K562 (cell line): ENCODE measurements around the gene TEAD3. TPM values are rescaled to one million over a fixed set of nuclear protein-coding genes. Genes with fewer than 3 reads are reported as not detected.

ENCODE experiments used
- ATAC-seq: fragments of 200-7000 bp; cut with Tn5 transposase; 3 replicates; pipeline ENCODE4 v1.9.1; 2020; ENCODE audit warnings: moderate library complexity
- BruUV-seq: library from RNA; stranded (reverse); fragments of 400-500 nt; replicated peaks from 2 replicates; lab custom pipeline; 2021; lab: Mats Ljungman, UMichigan
- CTCF ChIA-PET: fragments of 300-600 bp; formaldehyde crosslinking; extraction: SDS; loops from one replicate; lab custom pipeline; 2021; ENCODE audit warnings: low intra/inter-chr PET ratio; lab: Yijun Ruan, JAX
- POLR2A ChIA-PET: fragments of 300-600, 350-650 bp; sonication (Branson Sonifier 250); formaldehyde crosslinking; extraction: SDS; loops from one replicate; lab custom pipeline; 2021; ENCODE audit warnings: antibody characterized with exemption, inconsistent platforms; lab: Yijun Ruan, JAX
- DNase-seq, 4 experiments: peaks; one replicate each; pipeline versions ENCODE4 v3.0.0 to v3.0.0-alpha.2; 2011 to 2018; ENCODE audit warnings: low spot score in 3 of 4, mixed read lengths in 3 of 4; ENCODE audit errors: extremely low read depth in 1 of 4
- FAIRE-seq: peaks from 2 replicates; lab custom pipeline; 2011; peaks lifted over from hg19 to GRCh38; lab: Jason Lieb, UNC
- H2AFZ ChIP-seq: 2 replicates; pipeline ENCODE4 v1.6.0; 2011; ENCODE audit warnings: low read depth, low read length, control low read depth, inconsistent platforms
- H3K27ac ChIP-seq: fragments of 200-600 bp; 3 replicates; pipeline ENCODE4 v1.8.0; 2011; ENCODE audit warnings: low read depth, mild to moderate bottlenecking, control low read depth, inconsistent platforms, low read length, moderate library complexity, mixed read lengths; ENCODE audit errors: extremely low read depth
- H3K27me3 ChIP-seq, 2 experiments: fragments of 300-600 bp in 1 of 2; 2 replicates in 1 of 2; 3 replicates in 1 of 2; pipeline versions ENCODE4 v1.6.0 to v1.8.0; 2011; ENCODE audit warnings: inconsistent platforms in 2 of 2, low read length in 2 of 2, mild to moderate bottlenecking in 1 of 2, mixed read lengths in 1 of 2, moderate library complexity in 1 of 2; ENCODE audit not compliant: control insufficient read depth in 2 of 2, insufficient read depth in 2 of 2
- H3K36me3 ChIP-seq: fragments of 300-600 bp; 3 replicates; pipeline ENCODE4 v1.8.0; 2011; ENCODE audit warnings: mild to moderate bottlenecking, low read length, inconsistent platforms; ENCODE audit not compliant: control insufficient read depth, insufficient read depth
- H3K4me1 ChIP-seq, 2 experiments: fragments of 200-600 bp in 1 of 2; replicated peaks in 1 of 2; 2 replicates in 1 of 2; 3 replicates in 1 of 2; pipeline versions ENCODE4 v1.5.1 to v1.8.0; 2011; ENCODE audit warnings: inconsistent platforms in 2 of 2, low read length in 2 of 2, mild to moderate bottlenecking in 1 of 2, mixed read lengths in 1 of 2, moderate library complexity in 1 of 2; ENCODE audit not compliant: control insufficient read depth in 2 of 2, insufficient read depth in 2 of 2
- H3K4me2 ChIP-seq: 2 replicates; pipeline ENCODE4 v1.6.1; 2011; ENCODE audit warnings: low read length, control low read depth, inconsistent platforms, mixed read lengths; ENCODE audit not compliant: insufficient read depth
- H3K4me3 ChIP-seq: fragments of 200-600 bp; sonication (generic), shearing (Covaris generic); 2 replicates; pipeline ENCODE4 v1.5.1; 2016; ENCODE audit warnings: control low read depth, inconsistent platforms
- H3K79me2 ChIP-seq: fragments of 200-600 bp; 3 replicates; pipeline ENCODE4 v1.8.0; 2011; ENCODE audit warnings: low read length, inconsistent platforms; ENCODE audit not compliant: control insufficient read depth, insufficient read depth
- H3K9ac ChIP-seq, 2 experiments: 2 replicates each; pipeline versions ENCODE4 v1.6.0 to v1.6.1; 2011; ENCODE audit warnings: low read depth in 2 of 2, low read length in 2 of 2, control low read depth in 1 of 2, inconsistent platforms in 1 of 2, mild to moderate bottlenecking in 1 of 2, mixed read lengths in 1 of 2; ENCODE audit not compliant: insufficient read depth in 1 of 2
- H3K9me1 ChIP-seq: one replicate; pipeline ENCODE4 v1.6.0; 2011; ENCODE audit warnings: inconsistent platforms, mild to moderate bottlenecking, low read length, moderate library complexity; ENCODE audit not compliant: control insufficient read depth, insufficient read depth
- H3K9me3 ChIP-seq: replicated peaks from 2 replicates; pipeline ENCODE4 v1.5.1; 2011; ENCODE audit warnings: low read depth, low read length, inconsistent platforms; ENCODE audit not compliant: control insufficient read depth, insufficient read depth
- H4K20me1 ChIP-seq: replicated peaks from 2 replicates; pipeline ENCODE4 v1.6.1; 2011; ENCODE audit warnings: low read length, inconsistent platforms, mixed read lengths; ENCODE audit not compliant: control insufficient read depth, insufficient read depth
- CEBPB ChIP-seq: fragments of 450-650 bp; IDR thresholded peaks from 2 replicates; pipeline ENCODE4 v1.6.1; 2016; ENCODE audit warnings: missing genetic modification characterization, missing compliant biosample characterization
- DACH1 ChIP-seq: fragments of 450-650 bp; IDR thresholded peaks from 2 replicates; pipeline ENCODE4 v1.6.1; 2018; ENCODE audit not compliant: partially characterized antibody
- ILF3 ChIP-seq: fragments of 450-650 bp; IDR thresholded peaks from 2 replicates; pipeline ENCODE4 v1.6.1; 2018; ENCODE audit warnings: antibody characterized with exemption, mild to moderate bottlenecking, moderate library complexity, borderline replicate concordance
- KLF6 ChIP-seq: fragments of 250-450 bp; sonication (Bioruptor Pico); IDR thresholded peaks from 2 replicates; pipeline ENCODE4 v1.4.0; 2020; ENCODE audit warnings: mild to moderate bottlenecking, moderate library complexity, borderline replicate concordance
- NELFE ChIP-seq: IDR thresholded peaks from 2 replicates; pipeline ENCODE4 v1.6.1; 2011; ENCODE audit warnings: mild to moderate bottlenecking; ENCODE audit not compliant: insufficient read depth, insufficient read length
- PKNOX1 ChIP-seq: fragments of 450-650 bp; IDR thresholded peaks from 2 replicates; pipeline ENCODE4 v1.6.1; 2016
- WGBS: fragments of 100-300 bp; shearing (Covaris generic); methylation state at CpG from one replicate; pipeline ENCODE4 v1.1.6; 2016; ENCODE audit warnings: low coverage, mixed read lengths; ENCODE audit not compliant: insufficient coverage; ENCODE audit errors: missing lambda C conversion rate; 5-methylcytosine and 5-hydroxymethylcytosine counted together
- in situ Hi-C: fragments of 300-500 bp; cut with MboI; formaldehyde crosslinking; loops from 4 replicates; pipeline ENCODE4 v1.15.0; 2018; ENCODE audit warnings: inconsistent platforms, mixed read lengths
- intact Hi-C: fragments of 100-400 bp; cut with micrococcal nuclease; formaldehyde crosslinking; loops from 2 replicates; pipeline ENCODE4 v1.14.2; 2022
- polyA plus RNA-seq, 8 experiments: library from polyadenylated mRNA; depleted of rRNA in 4 of 8; stranded (reverse) in 5 of 8; unstranded in 3 of 8; fragments of >200 nt; fragmentation: Nextera tagmentation in 2 of 8; fragmentation: Illumina TruSeq in 1 of 8; extraction: Ambion mirVana in 2 of 8; extraction: Trizol in 1 of 8; gene quantifications; 2 replicates each; pipeline versions ENCODE4 v1.2.1 to v1.2.3, GENCODE V29; 2011 to 2014; ENCODE audit warnings: inconsistent platforms in 1 of 8, missing spikeins in 1 of 8
- total RNA-seq, 7 experiments: library from RNA; depleted of rRNA in 6 of 7; stranded (reverse); fragments of >200 nt in 6 of 7; fragmentation: Illumina TruSeq in 2 of 7; extraction: Trizol in 2 of 7; gene quantifications; 2 replicates each; pipeline versions ENCODE4 v1.2.1 to v1.2.3, GENCODE V29; 2011 to 2021; ENCODE audit warnings: low replicate concordance in 1 of 7

Gene TEAD3
- total and polyA plus RNA-seq, 9 of the 15 experiments (the other 6 are each of a cell fraction or from before 2014, with no cell fraction given) = 0.63 to 13.2 (median 3.3) TPM

- TF ChIP-seq PKNOX1 (no peak), ILF3 (no peak), DACH1 (no peak), KLF6 (CRISPR knock-in tag) (no peak)
Observed at GRCh38 chr6:35493307-35493983, 3.4 kb downstream of the TEAD3 start (continued).

GRCh38 chr6:35492974-35493284 is 4.0 kb downstream of the TEAD3 start:
- Histone ChIP-seq H3K27ac (no peak overlapping the region), H3K36me3 (no peaks in the 10 kb centered on the region), H3K9ac (no peak overlapping the region), H2AFZ (no peak overlapping the region), H3K4me2 (no peak overlapping the region), H3K4me3 (no peak overlapping the region), H3K9me3 (no peaks in the 10 kb centered on the region), H3K79me2 (peaks cover 38% of the 10 kb centered on the region), H3K4me1 (peaks cover 50 to 72% of the 10 kb centered on the region in 2 experiments), H3K27me3 (no peaks in the 10 kb centered on the region), H3K9me1 (peaks cover 3% of the 10 kb centered on the region), H4K20me1 (peaks cover 24% of the 10 kb centered on the region; the same call in 1 of the 2 replicates)
- no peak for FAIRE-seq
- CTCF ChIA-PET = no interaction called here
- intact Hi-C loops = no loop called here
- ATAC-seq = no peak
- POLR2A ChIA-PET = interaction anchor here (5.6 kb wide), 1 partner anchor 20 kb away, joined by 52 read pairs; no protein-coding TSS in a partner anchor
- 69% methylated on average over 7 of the region's 7 CpGs for WGBS
- DNase-seq = no peak
- in situ Hi-C loops = no loop called here
- peak; percentile 20; the same call in 1 of the 2 replicates for TF ChIP-seq CEBPB
- no peak for TF ChIP-seq NELFE
- no TSS peak for BruUV-seq
